HepG2 (cell line): ENCODE measurements around the gene SNX18. TPM values are rescaled to one million over a fixed set of nuclear protein-coding genes. Genes with fewer than 3 reads are reported as not detected.

Source experiments
- BRCA1 ChIP-seq: sonication (generic); formaldehyde crosslinking; IDR thresholded peaks from 2 replicates; pipeline ENCODE4 v1.4.0; 2020; ENCODE audit warnings: missing genetic modification reagents
- ERF ChIP-seq: IDR thresholded peaks from 2 replicates; pipeline ENCODE4 v1.6.1; 2018; ENCODE audit warnings: missing biosample characterization, missing genetic modification reagents
- HCFC1 ChIP-seq: fragments of 150-350 bp; IDR thresholded peaks from 2 replicates; pipeline ENCODE4 v1.6.1; 2014; ENCODE audit warnings: low read depth, low read length
- KDM5B ChIP-seq: sonication (generic); formaldehyde crosslinking; IDR thresholded peaks from 2 replicates; pipeline ENCODE4 v1.4.0; 2020; ENCODE audit warnings: missing genetic modification reagents, mild to moderate bottlenecking, borderline replicate concordance
- MIER3 ChIP-seq: IDR thresholded peaks from 2 replicates; pipeline ENCODE4 v1.6.1; 2016; ENCODE audit warnings: missing compliant biosample characterization, borderline replicate concordance
- NFRKB ChIP-seq: fragments of 450-650 bp; IDR thresholded peaks from 2 replicates; pipeline ENCODE4 v1.6.1; 2017
- POLR2A ChIP-seq, 2 experiments: IDR thresholded peaks; 2 replicates each; pipeline ENCODE4 v1.6.1; 2011; ENCODE audit warnings: low read depth in 2 of 2, low read length in 2 of 2, mild to moderate bottlenecking in 1 of 2, moderate library complexity in 1 of 2; ENCODE audit not compliant: insufficient read depth in 1 of 2
- PRDM4 ChIP-seq: sonication (generic); formaldehyde crosslinking; IDR thresholded peaks from 2 replicates; pipeline ENCODE4 v1.9.0; 2021; ENCODE audit warnings: missing genetic modification reagents, borderline replicate concordance
- SIN3B ChIP-seq: fragments of 150-350 bp; IDR thresholded peaks from 2 replicates; pipeline ENCODE4 v1.6.1; 2014; ENCODE audit warnings: low read length
- SIX1 ChIP-seq: sonication (generic); formaldehyde crosslinking; IDR thresholded peaks from 2 replicates; pipeline ENCODE4 v1.4.0; 2020; ENCODE audit warnings: missing genetic modification reagents, borderline replicate concordance
- SKI ChIP-seq: fragments of 450-650 bp; IDR thresholded peaks from one replicate; pipeline ENCODE4 v1.6.1; 2018; ENCODE audit warnings: mild to moderate bottlenecking; ENCODE audit not compliant: partially characterized antibody
- ZBTB2 ChIP-seq: sonication (generic); formaldehyde crosslinking; IDR thresholded peaks from 2 replicates; pipeline ENCODE4 v1.8.0; 2022; ENCODE audit warnings: low read depth, missing genetic modification reagents
- ZNF142 ChIP-seq: sonication (generic); formaldehyde crosslinking; IDR thresholded peaks from 2 replicates; pipeline ENCODE4 v1.4.0; 2020; ENCODE audit warnings: missing genetic modification reagents
- ZNF205 ChIP-seq: IDR thresholded peaks from 2 replicates; pipeline ENCODE4 v1.6.1; 2018; ENCODE audit warnings: missing biosample characterization, missing genetic modification reagents
- ZNF225 ChIP-seq: sonication (generic); formaldehyde crosslinking; IDR thresholded peaks from 2 replicates; pipeline ENCODE4 v1.4.0; 2020; ENCODE audit warnings: mild to moderate bottlenecking, missing genetic modification reagents
- ZNF24 ChIP-seq: fragments of 450-650 bp; IDR thresholded peaks from 2 replicates; pipeline ENCODE4 v1.6.1; 2017; ENCODE audit warnings: antibody characterized with exemption, mild to moderate bottlenecking
- ZNF3 ChIP-seq: IDR thresholded peaks from 2 replicates; pipeline ENCODE4 v1.7.0; 2017; ENCODE audit warnings: inconsistent platforms
- ZNF382 ChIP-seq: sonication (generic); formaldehyde crosslinking; IDR thresholded peaks from 2 replicates; pipeline ENCODE4 v1.5.0; 2020; ENCODE audit warnings: missing genetic modification reagents, mild to moderate bottlenecking, borderline replicate concordance
- polyA plus RNA-seq, 8 experiments: library from polyadenylated mRNA; depleted of rRNA in 3 of 8; stranded (reverse) in 7 of 8; unstranded in 1 of 8; fragments of >200 nt; fragmentation: Illumina TruSeq in 4 of 8; extraction: Trizol in 4 of 8; gene quantifications; 2 replicates each; pipeline versions ENCODE4 v1.2.1 to v1.2.3, GENCODE V29; 2011 to 2016; ENCODE audit warnings: low read depth in 4 of 8, missing spikeins in 1 of 8, mixed read lengths in 1 of 8; ENCODE audit not compliant: insufficient read depth in 1 of 8
- total RNA-seq, 5 experiments: library from RNA; depleted of rRNA; stranded (reverse); fragments of >200 nt; fragmentation: Illumina TruSeq; extraction: Trizol; gene quantifications; 2 replicates each; pipeline ENCODE4 v1.2.3, GENCODE V29; 2016; ENCODE audit warnings: low read depth in 1 of 5
- TF ChIP-seq, protein P1 (sequence below): sonication (generic); formaldehyde crosslinking; IDR thresholded peaks from 2 replicates; pipeline ENCODE4 v1.4.0; 2020; ENCODE audit warnings: missing genetic modification reagents

The SNX18 gene
- total and polyA plus RNA-seq, 2 of the 13 experiments (the other 11 are each of a cell fraction or from before 2014, with no cell fraction given), result 2.3 to 6.2 TPM

DNA sequence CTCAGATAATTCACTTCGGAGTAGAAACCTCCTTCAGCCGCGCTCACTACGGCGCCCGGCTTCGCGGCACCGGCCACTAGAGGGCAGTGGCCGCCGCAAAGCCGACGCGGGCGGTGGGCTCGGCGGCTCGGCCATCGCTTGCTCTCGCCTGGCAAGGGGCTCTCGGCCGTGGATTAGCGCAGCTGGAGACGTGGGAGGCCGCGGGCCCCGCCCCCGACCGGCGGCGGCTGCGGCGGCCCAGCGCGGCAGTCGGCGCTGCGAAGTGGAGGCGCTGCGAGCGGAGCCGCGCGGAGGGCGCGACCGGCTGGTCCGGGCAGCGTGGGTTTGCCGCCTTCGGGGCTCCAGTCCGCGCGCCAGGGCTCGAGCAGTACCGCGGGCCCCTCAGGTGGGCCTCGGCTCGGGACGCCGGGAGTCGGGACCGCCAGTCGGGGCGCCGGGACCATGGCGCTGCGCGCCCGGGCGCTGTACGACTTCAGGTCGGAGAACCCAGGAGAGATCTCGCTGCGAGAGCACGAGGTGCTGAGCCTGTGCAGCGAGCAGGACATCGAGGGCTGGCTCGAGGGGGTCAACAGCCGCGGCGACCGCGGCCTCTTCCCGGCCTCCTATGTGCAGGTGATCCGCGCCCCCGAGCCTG lies at the start of gene SNX18 (continued):
- TF ChIP-seq KDM5B (CRISPR knock-in tag) (0 out of 2 replicates have a peak, but pooled peaks have one; percentile 8), SIN3B (peak; percentile 61; the same call in 1 of the 2 replicates), SIX1 (CRISPR knock-in tag) (no peak), ZNF142 (CRISPR knock-in tag) (peak; percentile 23; the same call in 1 of the 2 replicates), SKI (peak; percentile 84), POLR2A (IDR thresholded peaks at IDR 0.05; ENCODE audit: insufficient read depth in 1 of 2, low read depth in 2 of 2, low read length in 2 of 2) (peak; percentile 36 to 63; a peak in 3 of 4 replicates), ZNF225 (CRISPR knock-in tag) (0 out of 2 replicates have a peak, but pooled peaks have one; percentile 17), ZBTB2 (peak; percentile 47; the same call in 1 of the 2 replicates), ZNF205 (CRISPR knock-in tag) (peak; percentile 78; the same call in 1 of the 2 replicates), ZNF382 (CRISPR knock-in tag) (no peak), NFRKB (no peak), ERF (0 out of 2 replicates have a peak, but pooled peaks have one; percentile 41), BRCA1 (CRISPR knock-in tag) (peak; percentile 86; the same call in 1 of the 2 replicates), ZNF3 (no peak), ZNF24 (peak; percentile 28; the same call in 1 of the 2 replicates), HCFC1 (peak; percentile 49; the same call in 1 of the 2 replicates), PRDM4 (CRISPR knock-in tag) (no peak), MIER3 (CRISPR knock-in tag) (peak; percentile 59; the same call in 1 of the 2 replicates)
- TF ChIP-seq, protein P1, sequence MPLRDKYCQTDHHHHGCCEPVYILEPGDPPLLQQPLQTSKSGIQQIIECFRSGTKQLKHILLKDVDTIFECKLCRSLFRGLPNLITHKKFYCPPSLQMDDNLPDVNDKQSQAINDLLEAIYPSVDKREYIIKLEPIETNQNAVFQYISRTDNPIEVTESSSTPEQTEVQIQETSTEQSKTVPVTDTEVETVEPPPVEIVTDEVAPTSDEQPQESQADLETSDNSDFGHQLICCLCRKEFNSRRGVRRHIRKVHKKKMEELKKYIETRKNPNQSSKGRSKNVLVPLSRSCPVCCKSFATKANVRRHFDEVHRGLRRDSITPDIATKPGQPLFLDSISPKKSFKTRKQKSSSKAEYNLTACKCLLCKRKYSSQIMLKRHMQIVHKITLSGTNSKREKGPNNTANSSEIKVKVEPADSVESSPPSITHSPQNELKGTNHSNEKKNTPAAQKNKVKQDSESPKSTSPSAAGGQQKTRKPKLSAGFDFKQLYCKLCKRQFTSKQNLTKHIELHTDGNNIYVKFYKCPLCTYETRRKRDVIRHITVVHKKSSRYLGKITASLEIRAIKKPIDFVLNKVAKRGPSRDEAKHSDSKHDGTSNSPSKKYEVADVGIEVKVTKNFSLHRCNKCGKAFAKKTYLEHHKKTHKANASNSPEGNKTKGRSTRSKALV, result 0 out of 2 replicates have a peak, but pooled peaks have one; percentile 24
